Thymus (tissue), 11 donors: Measurements from ENCODE around the gene KRABD2.
"Not testable (repeated sequence)": the region's sequence is repeated elsewhere in the genome, so short reads cannot be mapped to it uniquely, and the experiment has no call there.

Experiments
- DNase-seq, 9 donors: peaks; one replicate each; pipeline ENCODE4 v3.0.0-alpha.2; 2013; ENCODE audit warnings: low spot score in 9 of 9, low read depth in 6 of 9, missing footprints in 1 of 9
- H3K27ac ChIP-seq, 2 donors: one replicate each; pipeline ENCODE4 v1.5.1; 2013; ENCODE audit warnings: control low read depth in 1 of 2, low read depth in 1 of 2, low read length in 1 of 2, mild to moderate bottlenecking in 1 of 2, moderate library complexity in 1 of 2
- H3K27me3 ChIP-seq, 2 donors: one replicate each; pipeline ENCODE4 v1.5.1; 2013; ENCODE audit warnings: low read length in 1 of 2; ENCODE audit not compliant: control insufficient read depth in 2 of 2, insufficient read depth in 1 of 2
- H3K36me3 ChIP-seq, 2 donors: one replicate each; pipeline ENCODE4 v1.5.1; 2013; ENCODE audit warnings: low read length in 1 of 2, mild to moderate bottlenecking in 1 of 2, moderate library complexity in 1 of 2; ENCODE audit not compliant: control insufficient read depth in 2 of 2, insufficient read depth in 2 of 2
- H3K4me1 ChIP-seq, 2 donors: one replicate each; pipeline ENCODE4 v1.5.1; 2013; ENCODE audit warnings: low read length in 2 of 2; ENCODE audit not compliant: control insufficient read depth in 2 of 2, insufficient read depth in 2 of 2
- H3K4me3 ChIP-seq, 2 donors: one replicate each; pipeline ENCODE4 v1.5.1; 2013; ENCODE audit warnings: low read length in 2 of 2, control low read depth in 1 of 2, mild to moderate bottlenecking in 1 of 2
- H3K9me3 ChIP-seq, 2 donors: one replicate each; pipeline ENCODE4 v1.5.1; 2013; ENCODE audit warnings: low read length in 1 of 2, mild to moderate bottlenecking in 1 of 2; ENCODE audit not compliant: control insufficient read depth in 2 of 2, insufficient read depth in 1 of 2
- WGBS: extraction: QIAGEN DNeasy Blood & Tissue Kit; methylation state at CpG from one replicate; pipeline ENCODE4 v1.1.7; 2013; 5-methylcytosine and 5-hydroxymethylcytosine counted together
- donor health status: healthy.

Gene KRABD2

DNA sequence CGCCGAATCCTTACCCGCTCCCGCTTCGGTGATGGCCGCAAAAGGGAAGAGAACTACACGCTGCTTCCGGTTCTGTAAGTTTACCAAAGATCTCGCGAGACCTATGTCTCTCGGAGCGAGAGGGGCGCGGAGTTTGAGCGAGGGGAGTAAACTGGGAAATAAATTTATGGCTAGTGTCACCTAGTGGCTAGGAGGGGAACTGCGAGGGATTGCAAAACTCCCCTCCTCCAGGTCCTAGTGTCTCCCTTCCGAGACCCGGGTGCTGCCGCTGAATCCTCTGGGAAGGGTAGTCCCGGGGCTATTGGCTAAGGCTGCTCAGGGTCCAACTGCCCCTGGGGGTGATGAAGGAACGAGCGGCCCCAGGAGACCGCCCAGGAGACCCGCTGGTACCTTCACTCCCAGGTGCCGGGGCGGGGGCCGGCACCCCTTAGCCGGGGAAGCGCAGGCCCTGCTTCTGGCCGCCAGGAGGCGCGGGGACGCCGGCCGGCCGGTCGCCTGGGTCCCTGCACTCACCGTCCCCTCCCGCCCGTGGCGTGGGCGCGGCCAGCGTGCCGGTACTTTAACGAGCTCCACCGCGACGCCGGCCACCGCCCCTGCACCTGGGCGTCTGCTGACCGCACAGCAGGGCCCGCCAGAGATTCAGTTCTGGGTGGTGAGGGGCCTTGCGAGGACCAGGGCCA is 6.8 kb upstream of the KRABD2 start, which contains the start of gene RPL26:
RPL26 (minus strand) TSS at position 51 of the 680 bp plus-strand sequence. CDS start 883 bp downstream, outside the sequence.
- Histone ChIP-seq H3K27ac (peak within 1 kb of the TSS; percentile 83 to 88), H3K9me3 (no peaks in the 10 kb centered on the region), H3K4me3 (peak within 1 kb of the TSS; percentile 94 to 95), H3K36me3 (peaks cover 30 to 37% of the 10 kb centered on the region in 2 donors), H3K27me3 (no peaks in the 10 kb centered on the region), H3K4me1 (peaks cover 18 to 21% of the 10 kb centered on the region in 2 donors)
- WGBS: under 1% methylated on average over 55 of the region's 55 CpGs
- DNase-seq: peak; percentile 92 to 99 (median 98)

DNA sequence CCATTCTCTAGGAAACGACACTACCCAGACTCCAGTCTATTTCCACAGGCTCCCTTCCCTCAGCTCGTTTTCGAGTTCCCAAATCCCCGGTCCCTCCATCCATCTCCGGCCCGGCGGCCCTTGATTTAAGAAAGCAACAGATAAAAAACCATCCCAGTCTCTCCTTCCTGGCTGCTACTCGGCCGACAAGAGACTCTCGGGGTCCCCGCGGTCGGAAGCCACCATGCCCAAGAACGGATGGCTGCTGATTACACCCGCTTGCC is 6.3 kb upstream of the KRABD2 start:
- WGBS: 2% methylated on average over 15 of the region's 15 CpGs

DNA sequence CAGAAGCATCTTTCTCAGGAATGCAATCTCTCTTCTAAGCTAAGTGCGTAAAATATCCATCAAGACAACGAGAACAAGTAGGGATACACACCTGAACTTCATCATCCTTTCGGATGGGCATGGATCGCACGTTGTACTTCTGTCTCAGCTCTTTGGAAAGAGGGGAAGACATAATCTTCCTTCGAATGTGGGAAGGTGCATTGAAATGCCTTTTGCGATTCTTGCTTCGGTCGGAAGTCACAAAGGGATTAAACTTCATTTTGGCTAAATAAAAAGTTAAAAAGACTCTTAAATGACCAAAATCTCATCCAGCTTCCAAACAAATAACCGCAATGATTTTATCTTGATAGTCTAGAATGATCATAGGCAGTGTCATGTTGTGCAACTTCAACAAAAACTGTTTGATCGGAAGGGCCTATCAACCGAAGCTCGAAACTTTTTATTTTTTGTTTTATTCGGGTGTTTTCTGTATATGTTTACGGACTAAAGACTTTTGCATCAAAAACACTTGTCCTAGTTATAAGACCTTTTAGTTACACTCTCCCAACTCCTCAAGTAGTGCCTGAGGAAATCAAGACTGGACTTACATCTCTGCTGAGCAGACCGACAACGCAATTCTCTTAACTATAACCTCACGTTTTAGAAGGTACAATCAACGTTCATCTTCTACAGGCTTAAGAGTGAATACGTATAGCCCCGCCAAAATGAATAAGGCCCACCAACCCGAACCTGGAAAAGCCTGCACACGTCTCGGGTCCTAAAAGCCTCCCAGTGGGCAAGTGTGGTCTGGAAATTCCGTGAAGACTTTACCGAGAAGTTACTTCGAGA is 5.8 kb upstream of the KRABD2 start:
- no peaks in the 10 kb centered on the region for H3K9me3 ChIP-seq
- peak overlapping the region; percentile 60 to 67 for H3K27ac ChIP-seq
- H3K4me1 ChIP-seq: peaks cover 18 to 21% of the 10 kb centered on the region in 2 donors
- WGBS: 24% methylated on average over 27 of the region's 27 CpGs
- H3K4me3 ChIP-seq: peak overlapping the region; percentile 94 to 95
- DNase-seq: no peak
- peaks cover 31 to 47% of the 10 kb centered on the region in 2 donors for H3K36me3 ChIP-seq
- H3K27me3 ChIP-seq: no peaks in the 10 kb centered on the region

More for the DNA sequence above, 6.3 kb upstream of the KRABD2 start:
- H3K27me3 ChIP-seq: no peaks in the 10 kb centered on the region
- peaks cover 18 to 21% of the 10 kb centered on the region in 2 donors for H3K4me1 ChIP-seq
- H3K4me3 ChIP-seq: peak overlapping the region; percentile 94 to 95
- H3K9me3 ChIP-seq: no peaks in the 10 kb centered on the region
- no peak for DNase-seq
- H3K36me3 ChIP-seq: peaks cover 31 to 41% of the 10 kb centered on the region in 2 donors
- H3K27ac ChIP-seq: peak overlapping the region; percentile 67 to 82

DNA sequence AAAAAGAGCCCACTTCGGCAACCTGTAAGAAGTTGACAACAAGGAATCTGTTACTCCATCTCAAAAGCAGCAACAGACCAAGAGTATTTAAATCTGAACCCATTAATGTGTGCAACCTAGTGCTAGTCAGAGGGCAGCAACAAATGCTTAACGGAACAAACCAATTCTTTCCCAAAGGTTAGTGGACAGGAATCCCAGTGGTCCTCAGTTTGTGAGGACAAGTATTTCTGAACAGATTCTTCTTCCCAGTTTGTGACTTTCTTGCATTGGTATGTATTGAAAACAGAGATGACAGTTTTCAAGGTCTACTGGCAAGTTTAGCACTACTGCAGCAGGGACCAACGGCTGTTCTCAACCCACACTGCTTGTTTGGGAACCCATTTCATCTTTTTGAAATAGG is 3.5 kb upstream of the KRABD2 start:
- no peaks in the 10 kb centered on the region for H3K27me3 ChIP-seq
- H3K9me3 ChIP-seq: no peaks in the 10 kb centered on the region
- no peak for DNase-seq
- peaks cover 27 to 37% of the 10 kb centered on the region in 2 donors for H3K4me1 ChIP-seq
- H3K36me3 ChIP-seq: peaks cover 31 to 50% of the 10 kb centered on the region in 2 donors
- WGBS: 91% methylated on average over 3 of the region's 3 CpGs
- H3K27ac ChIP-seq: no peak overlapping the region
- H3K4me3 ChIP-seq: no peak overlapping the region

DNA sequence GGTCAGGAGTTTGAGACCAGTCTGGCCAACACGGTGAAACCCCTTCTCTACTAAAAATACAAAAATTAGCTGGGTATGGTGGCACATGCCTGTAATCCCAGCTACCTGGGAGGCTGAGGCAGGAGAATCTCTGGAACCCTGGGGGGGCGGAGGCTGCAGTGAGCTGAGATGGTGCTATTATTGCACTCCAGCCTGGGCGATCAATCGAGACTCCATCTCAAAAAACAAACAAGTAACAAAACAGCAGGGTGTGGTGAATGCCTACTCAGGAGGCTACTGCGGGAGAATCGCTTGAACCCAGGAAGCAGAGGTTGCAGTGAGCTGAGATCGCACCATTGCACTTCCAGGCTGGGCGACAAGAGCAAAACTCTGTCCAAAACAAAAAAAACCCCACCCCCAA is 1.6 kb upstream of the KRABD2 start:
- H3K4me1 ChIP-seq: peaks cover 27 to 31% of the 10 kb centered on the region in 2 donors
- 95% methylated on average over 8 of the region's 8 CpGs for WGBS
- peaks cover 31 to 50% of the 10 kb centered on the region in 2 donors for H3K36me3 ChIP-seq
- H3K27ac ChIP-seq, H3K9me3 ChIP-seq, DNase-seq, H3K27me3 ChIP-seq, H3K4me3 ChIP-seq: not testable (repeated sequence)

DNA sequence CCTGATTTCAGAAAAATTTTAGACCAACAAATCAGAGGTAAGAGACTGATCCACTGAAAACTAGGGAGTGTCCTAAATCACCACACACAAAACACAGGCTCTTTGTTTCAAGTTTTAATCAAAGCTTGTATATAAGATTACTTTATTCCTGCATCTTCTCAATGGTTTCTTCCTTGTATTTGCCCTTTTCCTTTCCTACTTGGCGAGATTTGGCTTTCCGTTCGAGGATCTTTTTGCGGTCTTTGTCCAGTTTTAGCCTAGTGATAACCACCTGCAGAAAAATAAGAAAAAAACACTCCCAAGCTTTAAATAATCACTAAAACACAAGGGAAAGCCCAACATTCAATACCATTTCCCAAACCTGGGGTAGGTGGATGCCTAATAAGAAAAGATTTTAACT is 918 bp upstream of the KRABD2 start:
- 98% methylated on average over 4 of the region's 4 CpGs for WGBS
- Histone ChIP-seq H3K4me1 (peaks cover 27 to 31% of the 10 kb centered on the region in 2 donors), H3K4me3 (no peak overlapping the region), H3K9me3 (no peaks in the 10 kb centered on the region), H3K36me3 (peaks cover 31 to 50% of the 10 kb centered on the region in 2 donors), H3K27ac (peak overlapping the region in 1 of 2 donors; percentile 4), H3K27me3 (no peaks in the 10 kb centered on the region)
- DNase-seq: no peak

DNA sequence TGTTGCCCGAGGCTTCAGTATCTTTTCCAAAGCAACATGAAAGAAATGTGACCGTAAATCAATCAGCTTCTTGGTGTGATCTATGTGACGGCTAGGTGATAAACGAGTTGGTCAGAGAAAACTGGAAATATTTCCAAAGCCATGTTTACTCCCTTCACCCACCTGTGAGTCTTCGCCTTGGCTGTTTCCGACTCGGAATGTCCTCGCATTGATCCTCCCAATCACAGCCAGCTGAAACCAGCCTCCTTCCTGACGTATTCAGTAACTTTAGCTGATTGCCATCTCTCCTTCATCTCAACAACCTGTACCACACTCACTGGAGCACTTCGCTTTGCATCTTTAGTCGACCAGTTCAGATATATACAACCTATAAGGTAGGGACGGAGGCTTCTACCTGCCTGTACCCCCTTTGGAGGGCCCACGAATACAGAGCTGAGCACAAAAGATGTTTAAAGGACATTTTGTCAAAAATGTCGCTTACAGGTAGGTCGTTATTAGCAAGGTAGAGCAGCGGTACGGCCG is 705 bp downstream of the KRABD2 start:
- H3K27ac ChIP-seq: peak overlapping the region; percentile 82 to 93
- H3K36me3 ChIP-seq: peaks cover 22 to 42% of the 10 kb centered on the region in 2 donors
- peak in 1 of 9 donors; percentile 31 for DNase-seq
- peaks cover 14 to 17% of the 10 kb centered on the region in 2 donors for H3K4me1 ChIP-seq
- peak overlapping the region; percentile 73 to 96 for H3K4me3 ChIP-seq
- no peaks in the 10 kb centered on the region for H3K27me3 ChIP-seq
- H3K9me3 ChIP-seq: no peaks in the 10 kb centered on the region
- WGBS: 35% methylated on average over 18 of the region's 18 CpGs

DNA sequence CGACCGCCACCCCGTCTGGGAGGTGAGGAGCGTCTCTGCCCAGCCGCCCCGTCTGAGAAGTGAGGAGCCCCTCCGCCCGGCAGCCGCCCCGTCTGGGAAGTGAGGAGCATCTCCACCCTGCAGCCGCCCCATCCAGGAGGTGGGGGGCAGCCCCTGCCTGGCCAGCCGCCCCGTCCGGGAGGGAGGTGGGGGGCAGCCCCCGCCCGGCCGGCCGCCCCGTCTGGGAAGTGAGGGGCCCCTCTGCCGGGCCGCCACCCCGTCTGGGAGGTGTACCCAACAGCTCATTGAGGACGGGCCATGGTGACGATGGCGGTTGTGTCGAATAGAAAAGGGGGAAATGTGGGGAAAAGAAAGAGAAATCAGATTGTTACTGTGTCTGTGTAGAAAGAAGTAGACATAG is 2.6 kb downstream of the KRABD2 start:
- H3K4me1 ChIP-seq: peaks cover 9 to 16% of the 10 kb centered on the region in 2 donors
- not testable (repeated sequence) for H3K9me3 ChIP-seq, DNase-seq, H3K27ac ChIP-seq, H3K4me3 ChIP-seq, H3K27me3 ChIP-seq
- peaks cover 18 to 35% of the 10 kb centered on the region in 2 donors for H3K36me3 ChIP-seq
- 99% methylated on average over 26 of the region's 26 CpGs for WGBS

DNA sequence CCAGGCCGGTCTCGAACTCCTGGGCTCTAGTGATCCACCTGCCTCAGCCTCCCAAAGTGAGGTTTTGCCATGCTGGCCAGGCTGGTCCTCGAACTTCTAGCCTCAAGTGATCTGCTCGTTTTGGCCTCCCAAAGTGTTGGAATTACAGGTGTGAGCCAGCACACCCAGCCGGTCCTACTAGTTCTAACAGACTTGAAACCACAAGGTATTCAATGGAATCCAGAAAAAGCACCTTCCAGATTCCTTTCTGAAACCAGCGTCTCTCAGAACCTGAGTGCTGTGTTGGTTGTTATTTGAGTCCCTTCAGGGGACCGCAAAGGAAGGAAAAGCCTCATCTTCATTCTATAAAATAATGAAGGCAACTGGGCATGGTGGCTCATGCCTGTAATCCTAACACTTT is 4.1 kb downstream of the KRABD2 start:
- 96% methylated on average over 7 of the region's 7 CpGs for WGBS
- Histone ChIP-seq H3K27ac (no peak overlapping the region), H3K9me3 (no peaks in the 10 kb centered on the region), H3K4me3 (no peak overlapping the region), H3K4me1 (peaks cover 9 to 16% of the 10 kb centered on the region in 2 donors), H3K36me3 (peaks cover 23 to 24% of the 10 kb centered on the region in 2 donors), H3K27me3 (no peaks in the 10 kb centered on the region)
- DNase-seq: no peak
